HG03378 (cell line): ENCODE results near the gene NELFB.

ENCODE experiments used
- ATAC-seq: cut with Tn5 transposase; IDR thresholded peaks from one replicate; pipeline ENCODE4 v1.9.1; 2021; ENCODE audit warnings: mild to moderate bottlenecking, moderate library complexity; ENCODE audit not compliant: unreplicated experiment

NELFB gene

DNA sequence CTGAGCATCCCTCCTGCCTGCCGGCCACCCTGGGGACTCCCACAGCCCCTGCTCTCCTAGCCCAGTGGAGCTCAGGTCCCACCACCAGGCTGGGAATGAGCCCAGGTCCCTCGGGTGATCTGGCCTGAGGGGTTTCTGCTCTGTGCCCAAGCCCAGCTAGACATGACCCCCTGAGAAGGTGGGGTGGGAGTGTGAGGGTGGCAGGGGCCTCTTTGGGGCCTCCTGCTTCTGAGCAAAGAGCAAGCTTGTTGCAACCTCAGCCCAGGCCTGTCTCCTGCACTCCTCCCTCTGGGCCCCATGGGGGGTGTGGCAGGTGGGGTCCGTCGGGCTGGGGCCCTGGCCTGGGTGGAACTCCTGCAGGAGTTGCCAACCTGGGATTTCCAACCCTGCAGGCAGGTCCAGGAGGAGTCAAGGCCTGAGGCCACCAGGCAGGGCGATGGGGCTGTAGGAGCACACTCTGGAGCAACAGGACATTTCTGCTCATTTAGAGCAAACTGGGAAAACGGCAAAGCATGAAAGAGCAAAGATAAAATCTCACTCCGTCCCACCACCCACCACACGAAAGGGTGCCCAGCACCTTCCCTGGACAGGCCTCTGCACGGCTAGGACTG lies 58.3 kb downstream of the NELFB start:
- ATAC-seq = no peak

- ATAC-seq = no peak
Observed at GRCh38 chr9:137313956-137314560, 58.9 kb downstream of the NELFB start.

DNA sequence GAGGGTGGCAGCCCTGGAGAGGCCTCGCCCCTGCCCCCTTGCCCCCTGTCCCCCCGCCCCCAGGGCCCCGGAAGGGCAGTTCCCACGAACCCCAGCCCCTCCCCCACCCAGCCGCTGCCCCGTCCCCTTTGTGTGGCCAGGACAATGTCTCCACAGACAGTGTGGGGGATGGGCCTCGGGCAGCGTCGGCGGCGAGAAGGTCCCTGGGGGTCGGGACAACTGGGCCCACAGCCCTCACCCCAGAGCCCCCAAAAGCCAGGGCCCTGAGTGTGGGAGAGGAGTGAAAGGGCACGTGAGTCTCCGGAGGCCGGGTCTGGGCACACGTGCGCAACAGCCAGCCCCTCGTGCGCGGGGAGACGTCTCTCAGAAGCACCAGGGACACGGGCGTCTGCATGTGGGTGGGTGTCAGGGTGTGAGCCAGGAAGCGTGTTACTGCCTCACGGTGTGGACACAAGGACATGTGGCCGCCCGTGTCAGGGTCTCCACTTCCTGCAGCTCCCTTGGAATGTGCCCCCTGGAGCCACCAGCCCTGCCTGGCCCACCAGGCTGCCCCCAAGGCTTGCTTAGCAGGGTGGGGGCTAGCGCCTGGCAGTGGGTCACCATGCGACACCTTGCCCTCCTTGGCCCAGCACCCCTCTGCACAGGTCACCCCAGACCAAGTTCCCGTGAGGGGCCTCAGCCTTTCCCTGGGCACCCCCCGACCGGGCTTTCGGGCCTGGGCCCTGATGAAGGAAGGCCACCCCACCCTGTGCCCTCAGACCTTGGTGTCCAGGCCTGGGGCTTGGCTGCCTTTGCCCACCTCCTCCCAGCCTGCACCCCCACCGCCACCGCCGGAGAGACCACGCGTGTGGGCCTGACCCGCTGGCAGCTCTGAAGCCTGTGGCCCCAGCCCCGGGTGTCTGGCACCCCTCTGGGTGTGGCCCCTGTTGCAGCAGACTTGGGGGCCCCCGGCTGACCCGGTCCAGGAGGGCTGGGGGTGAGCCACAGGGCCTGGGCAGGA lies 59.7 kb downstream of the NELFB start:
- ATAC-seq = no peak

DNA sequence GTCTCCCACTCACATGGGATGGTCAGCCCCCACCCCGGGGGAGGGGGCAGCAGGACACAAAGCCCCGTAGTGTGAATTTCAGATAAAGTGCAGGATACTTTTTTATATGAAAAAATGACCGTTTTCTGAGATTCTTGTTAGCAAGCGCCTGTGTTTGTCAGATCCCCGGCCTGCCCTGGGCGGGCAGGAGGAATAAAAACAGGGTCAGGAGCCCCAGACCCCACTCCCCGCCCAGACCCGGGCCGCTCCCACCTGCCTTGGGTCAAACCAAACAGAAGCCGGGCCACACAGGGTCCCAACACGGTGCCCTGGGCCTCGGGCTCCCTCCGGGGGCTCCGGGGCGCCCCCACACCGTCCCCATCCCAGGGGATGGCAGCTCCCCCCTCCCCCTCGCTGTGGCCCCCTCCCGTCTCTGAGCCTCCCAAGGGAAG lies 60.5 kb downstream of the NELFB start:
- ATAC-seq = no peak

- no peak for ATAC-seq
Observed at GRCh38 chr9:137316012-137316981, 61.2 kb downstream of the NELFB start.

- ATAC-seq = no peak
Observed at GRCh38 chr9:137317021-137317717, 62.0 kb downstream of the NELFB start.

DNA sequence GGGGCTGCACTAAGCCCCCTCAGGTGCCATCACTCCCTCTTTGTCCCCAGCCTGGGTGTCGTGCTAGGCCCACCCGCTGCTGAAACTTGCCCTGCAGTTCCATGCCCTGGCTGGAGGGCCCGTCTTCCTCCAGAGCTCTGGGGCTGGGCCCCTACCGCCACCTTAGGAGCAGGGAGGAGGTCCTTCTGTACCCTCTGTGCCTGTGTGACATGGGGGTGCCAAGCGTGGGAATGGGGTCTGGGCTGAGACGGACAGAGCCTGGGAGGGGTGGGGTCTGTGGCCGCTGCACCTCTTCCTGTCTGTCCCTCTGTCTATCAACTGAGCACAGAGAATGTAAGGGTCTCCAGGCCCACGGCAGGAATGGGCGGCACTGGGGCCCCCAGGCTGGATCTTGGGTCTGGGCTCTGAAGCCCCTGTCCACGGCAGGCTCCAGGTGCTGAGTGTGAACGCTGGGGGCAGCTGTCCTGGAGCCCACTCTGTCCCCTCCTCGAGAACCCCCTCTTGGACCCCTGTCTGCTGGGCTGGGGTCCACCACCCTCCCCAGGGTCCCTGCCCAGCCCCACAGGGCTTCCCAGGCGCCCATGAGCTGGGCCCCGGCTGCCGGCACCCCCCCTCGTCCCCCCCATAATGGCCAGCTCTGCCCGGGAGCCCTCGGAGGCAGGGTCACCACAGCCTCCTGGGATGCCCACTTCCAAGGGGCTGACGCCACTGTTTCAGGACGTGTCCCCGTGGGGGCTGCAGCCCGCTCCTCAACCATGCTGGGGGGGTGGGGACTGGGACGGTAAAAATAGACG lies 62.8 kb downstream of the NELFB start:
- ATAC-seq = no peak

GRCh38 chr9:137318602-137319001 lies 63.5 kb downstream of the NELFB start:
- ATAC-seq = no peak

- no peak for ATAC-seq
Observed at GRCh38 chr9:137319011-137319738, 64.0 kb downstream of the NELFB start.

- ATAC-seq = no peak
Observed at GRCh38 chr9:137319739-137320551, 64.8 kb downstream of the NELFB start.

DNA sequence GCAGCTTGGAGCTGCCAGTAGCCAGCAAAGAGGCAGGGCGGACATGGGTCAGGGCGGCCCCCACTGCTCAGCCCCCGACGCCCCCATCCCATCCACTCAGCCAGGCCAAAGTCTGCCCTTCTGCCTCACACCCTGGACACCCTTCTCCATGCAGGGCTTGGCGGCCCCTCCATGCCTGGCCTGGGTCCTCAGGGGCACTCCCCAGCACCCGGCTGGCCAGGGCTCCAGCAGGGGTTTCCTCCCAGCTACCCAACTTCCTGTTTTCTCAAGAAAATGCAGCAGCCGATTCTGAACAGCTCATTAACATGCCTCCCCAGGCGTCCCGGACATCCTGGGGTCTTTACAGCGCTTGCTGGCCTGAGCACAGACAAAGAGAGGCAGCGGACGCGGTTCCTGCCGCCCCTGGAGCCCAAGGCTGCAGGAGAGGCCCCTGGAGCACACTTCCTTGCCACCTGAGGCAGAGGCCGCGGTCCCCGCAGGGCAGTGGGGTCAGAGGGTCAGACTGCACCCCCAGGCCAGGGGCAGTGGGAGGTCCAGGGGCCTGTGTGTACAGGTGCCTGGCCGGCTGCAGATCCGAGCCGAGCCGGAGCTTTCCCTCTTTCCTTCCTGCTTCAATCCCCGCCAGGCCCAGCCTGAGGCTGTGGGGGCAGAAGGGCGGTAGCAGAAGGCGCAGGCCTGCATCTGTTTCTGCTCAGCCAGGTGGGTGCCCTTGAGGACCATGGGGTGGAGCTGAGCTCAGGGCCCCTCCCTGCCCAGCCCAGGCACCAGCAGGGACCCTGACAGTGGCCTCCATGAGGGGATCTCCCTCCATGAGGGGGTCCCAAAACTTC lies 65.6 kb downstream of the NELFB start:
- ATAC-seq = no peak

DNA sequence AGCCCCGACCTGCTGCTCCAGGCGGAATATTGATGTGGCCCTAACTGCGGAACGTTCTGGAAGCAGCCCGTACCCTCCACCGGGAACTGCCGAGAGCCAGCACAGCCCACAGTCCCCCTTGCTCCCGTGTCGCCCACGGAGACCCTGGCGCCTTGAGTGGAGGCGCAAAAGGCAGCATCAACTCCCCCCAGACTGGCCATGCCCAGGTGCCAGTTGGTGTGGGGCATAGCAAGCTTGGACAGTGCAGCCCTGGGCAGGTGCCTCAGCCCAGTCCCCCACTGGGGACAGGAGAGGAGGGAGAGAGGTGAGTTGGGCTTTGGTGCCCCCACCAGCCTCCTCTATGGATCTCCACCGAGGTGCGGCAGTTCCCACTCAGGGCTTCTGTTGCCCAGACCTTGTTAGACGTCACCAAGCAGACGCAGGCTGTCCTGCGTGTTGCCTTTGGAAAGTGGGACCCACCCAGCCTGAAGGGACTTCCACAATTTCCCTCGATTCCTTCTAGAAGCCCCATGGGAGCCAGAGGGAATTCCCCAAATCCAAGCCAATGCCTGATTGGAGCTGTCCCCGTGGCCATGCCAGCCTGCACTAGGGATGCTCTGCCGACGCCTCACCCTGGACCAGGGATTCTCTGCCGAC lies 66.7 kb downstream of the NELFB start:
- ATAC-seq = no peak
